PC-3 (cell line): ENCODE data around the gene CFL2.

Experiments
- CTCF ChIP-seq: fragments of 300-600 bp; sonication (generic); conservative IDR thresholded peaks from 2 replicates; pipeline ENCODE4 v1.5.1; 2017; ENCODE audit warnings: antibody characterized with exemption, low read depth, mild to moderate bottlenecking, low read length
- EZH2 ChIP-seq: fragments of 300-600 bp; sonication (generic); IDR thresholded peaks from one replicate; pipeline ENCODE4 v1.6.1; 2017; ENCODE audit warnings: antibody characterized with exemption, mild to moderate bottlenecking, low read length; ENCODE audit not compliant: unreplicated experiment
- EZH2phosphoT487 ChIP-seq: fragments of 300-600 bp; sonication (generic); IDR thresholded peaks from 2 replicates; pipeline ENCODE4 v1.6.1; 2018; ENCODE audit warnings: mild to moderate bottlenecking, antibody characterized with exemption, low read length, borderline replicate concordance

GRCh38 chr14:34750670-34751069 lies 36.3 kb upstream of the CFL2 start:
- TF ChIP-seq CTCF (no peak), EZH2phosphoT487 (no peak), EZH2 (no peak)
